Sigmoid colon (tissue), 7 donors: ENCODE measurements around the gene ABCB10. TPM values are rescaled to one million over a fixed set of nuclear protein-coding genes. Genes with fewer than 3 reads are reported as not detected.

ENCODE experiments used
- DNase-seq: peaks from one replicate; pipeline ENCODE4 v3.0.0-alpha.2; 2019
- H3K27ac ChIP-seq, 4 donors: fragments of 200-600 bp; sonication (generic); one replicate each; pipeline ENCODE4 v1.5.1; 2016 to 2019; ENCODE audit warnings: mild to moderate bottlenecking in 1 of 4
- H3K27me3 ChIP-seq, 3 donors: fragments of 200-600 bp; sonication (generic); one replicate each; pipeline ENCODE4 v1.5.1; 2019; ENCODE audit warnings: mild to moderate bottlenecking in 1 of 3
- H3K36me3 ChIP-seq, 4 donors: fragments of 200-600 bp; sonication (generic); one replicate each; pipeline ENCODE4 v1.5.1; 2016 to 2019
- H3K4me1 ChIP-seq, 4 donors: fragments of 200-600 bp; sonication (generic); one replicate each; pipeline ENCODE4 v1.5.1; 2017 to 2019
- H3K4me3 ChIP-seq, 4 donors: fragments of 200-600 bp; sonication (generic); one replicate each; pipeline ENCODE4 v1.5.1; 2017 to 2019; ENCODE audit warnings: mild to moderate bottlenecking in 2 of 4, moderate library complexity in 1 of 4
- H3K9me3 ChIP-seq, 4 donors: fragments of 200-600 bp in 3 of 4; sonication (generic) in 3 of 4; one replicate each; pipeline versions ENCODE4 v1.5.1 to v1.6.1; 2013 to 2019
- CTCF ChIP-seq, 4 experiments: fragments of 450-650 bp in 3 of 4; fragments of 200-600 bp in 1 of 4; IDR thresholded peaks; one replicate each; pipeline ENCODE4 v1.5.1; 2016 to 2019; ENCODE audit warnings: antibody characterized with exemption in 4 of 4, mild to moderate bottlenecking in 3 of 4, moderate library complexity in 2 of 4
- EP300 ChIP-seq, 4 donors: sonication (generic); formaldehyde crosslinking; IDR thresholded peaks; one replicate each; pipeline ENCODE4 v1.6.1; 2017; ENCODE audit warnings: antibody characterized with exemption in 4 of 4
- POLR2A ChIP-seq, 2 donors: fragments of 450-650 bp; IDR thresholded peaks; one replicate each; pipeline ENCODE4 v1.6.1; 2016; ENCODE audit warnings: antibody characterized with exemption in 2 of 2, mild to moderate bottlenecking in 2 of 2, moderate library complexity in 2 of 2
- POLR2AphosphoS5 ChIP-seq, 4 donors: sonication (generic); formaldehyde crosslinking; IDR thresholded peaks; one replicate each; pipeline ENCODE4 v1.6.1; 2017; ENCODE audit warnings: antibody characterized with exemption in 4 of 4
- WGBS, 2 donors: extraction: QIAGEN DNeasy Blood & Tissue Kit; methylation state at CpG; one replicate each; pipeline ENCODE4 v1.1.7; 2013; 5-methylcytosine and 5-hydroxymethylcytosine counted together
- intact Hi-C: fragments of 100-400 bp; cut with DNase I; formaldehyde crosslinking; loops from one replicate; pipeline ENCODE4 v1.15.1; 2023
- polyA plus RNA-seq, 3 donors: library from polyadenylated mRNA; stranded (reverse); fragments of 200-250 nt; gene quantifications; one replicate each; pipeline ENCODE4 v1.2.3, GENCODE V29; 2013
- total RNA-seq, 4 donors: library from RNA; depleted of rRNA; stranded (reverse); fragments of >200 nt; gene quantifications; one replicate each; pipeline ENCODE4 v1.1.0, GENCODE V29; 2016
- donor health status: healthy with polysubstance abuse.
- donor health status: Bipolar disorder and iron deficiency.
- donor health status: healthy.

ABCB10 gene
- total and polyA plus RNA-seq, 7 donors: 4.4 to 19.4 (median 12.1) TPM

GRCh38 chr1:229552732-229553131, 5.8 kb downstream of the ABCB10 start:
- no peaks in the 10 kb centered on the region for H3K27me3 ChIP-seq
- peaks cover 0 to 10% (median 3%) of the 10 kb centered on the region in 4 donors for H3K36me3 ChIP-seq
- H3K9me3 ChIP-seq: no peaks in the 10 kb centered on the region
- DNase-seq: no peak
- 77 to 83% methylated on average over 5 of the region's 5 CpGs for whole genome bisulfite sequencing, 2 donors
- intact Hi-C loops: no loop called here
- TF ChIP-seq CTCF (IDR thresholded peaks at IDR 0.05) (no peak), POLR2AphosphoS5 (IDR thresholded peaks at IDR 0.05) (no peak), POLR2A (IDR thresholded peaks at IDR 0.05) (no peak), EP300 (IDR thresholded peaks at IDR 0.05) (no peak)
- H3K27ac ChIP-seq: no peak overlapping the region
- H3K4me3 ChIP-seq: no peak overlapping the region
- peaks cover 0 to 60% (median 45%) of the 10 kb centered on the region in 4 donors for H3K4me1 ChIP-seq

DNA sequence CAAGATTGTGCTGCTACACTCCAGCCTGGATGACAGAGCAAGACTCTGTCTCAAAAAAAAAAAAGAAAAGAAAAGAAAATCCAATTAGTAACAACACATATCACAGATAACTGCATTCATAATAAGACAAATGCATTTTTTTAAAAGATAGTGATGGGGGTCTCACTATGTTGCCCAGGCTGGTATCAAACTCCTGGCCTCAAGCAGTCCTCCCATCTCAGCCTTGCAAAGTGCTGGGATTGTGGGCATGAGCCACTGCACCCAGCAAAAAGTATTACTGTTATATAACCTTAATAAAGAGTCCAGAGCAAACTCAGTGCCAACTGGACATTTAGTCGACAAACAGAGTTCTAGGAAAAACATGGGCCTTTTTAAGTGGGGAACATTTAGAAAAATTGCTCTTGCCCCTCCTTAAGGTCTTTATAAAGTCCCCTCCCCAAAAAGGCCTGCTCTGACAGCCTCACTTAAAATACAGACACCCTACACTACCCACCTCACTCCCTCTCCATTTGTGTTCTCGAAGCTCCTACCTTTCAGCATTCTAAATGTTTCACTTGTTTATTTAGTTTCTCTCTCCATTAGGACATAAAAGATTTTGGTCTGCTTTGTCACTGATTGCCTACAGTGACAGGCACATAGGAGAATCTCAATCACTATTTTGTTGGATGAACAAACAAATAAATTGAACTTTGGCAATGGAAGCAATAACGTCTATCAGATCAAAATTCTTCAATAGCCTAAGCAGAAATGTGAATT, 7.5 kb downstream of the ABCB10 start:
- TF ChIP-seq CTCF (IDR thresholded peaks at IDR 0.05): no peak
- no peak for TF ChIP-seq POLR2AphosphoS5 (IDR thresholded peaks at IDR 0.05)
- no peak for TF ChIP-seq POLR2A (IDR thresholded peaks at IDR 0.05)
- TF ChIP-seq EP300 (IDR thresholded peaks at IDR 0.05): no peak
- Histone ChIP-seq H3K9me3 (no peaks in the 10 kb centered on the region), H3K27me3 (no peaks in the 10 kb centered on the region), H3K27ac (peak overlapping the region in 3 of 4 donors; percentile 2 to 31 (median 22)), H3K4me1 (peaks cover 0 to 43% (median 29%) of the 10 kb centered on the region in 4 donors), H3K36me3 (peaks cover 8 to 28% (median 14%) of the 10 kb centered on the region in 4 donors), H3K4me3 (no peak overlapping the region)
- intact Hi-C loops: no loop called here
- 67 to 76% methylated on average over 3 of the region's 3 CpGs for WGBS, 2 donors
- no peak for DNase-seq

GRCh38 chr1:229547542-229547941, 11.0 kb downstream of the ABCB10 start:
- H3K27me3 ChIP-seq: no peaks in the 10 kb centered on the region
- no peaks in the 10 kb centered on the region for H3K9me3 ChIP-seq
- 96% methylated on average over 7 of the region's 7 CpGs for WGBS, 2 donors
- DNase-seq: no peak
- H3K36me3 ChIP-seq: peaks cover 13 to 57% (median 23%) of the 10 kb centered on the region in 4 donors
- no peak for TF ChIP-seq CTCF (IDR thresholded peaks at IDR 0.05)
- no peak for TF ChIP-seq POLR2A (IDR thresholded peaks at IDR 0.05)
- no peak for TF ChIP-seq POLR2AphosphoS5 (IDR thresholded peaks at IDR 0.05)
- no peak for TF ChIP-seq EP300 (IDR thresholded peaks at IDR 0.05)
- intact Hi-C loops: no loop called here
- peaks cover 0 to 14% (median 12%) of the 10 kb centered on the region in 4 donors for H3K4me1 ChIP-seq
- H3K27ac ChIP-seq: no peak overlapping the region
- no peak overlapping the region for H3K4me3 ChIP-seq

- H3K4me1 ChIP-seq: no peaks in the 10 kb centered on the region
These were observed 13.9 kb downstream of the ABCB10 start for GRCh38 chr1:229544587-229544986.

More at GRCh38 chr1:229544587-229544986, 13.9 kb downstream of the ABCB10 start:
- Histone ChIP-seq H3K4me3 (no peak overlapping the region), H3K9me3 (no peaks in the 10 kb centered on the region), H3K36me3 (peaks cover 13 to 85% (median 43%) of the 10 kb centered on the region in 4 donors), H3K27ac (no peak overlapping the region), H3K27me3 (no peaks in the 10 kb centered on the region)
- TF ChIP-seq CTCF (IDR thresholded peaks at IDR 0.05) (no peak), EP300 (IDR thresholded peaks at IDR 0.05) (no peak), POLR2AphosphoS5 (IDR thresholded peaks at IDR 0.05) (no peak), POLR2A (IDR thresholded peaks at IDR 0.05) (no peak)
- DNase-seq: no peak
- intact Hi-C loops: no loop called here
- 94 to 100% methylated on average over 1 of the region's 1 CpG for WGBS, 2 donors
